HCT116 (cell line): Measurements from ENCODE around the gene HOMER2.

Experiments
- EZH2 ChIP-seq: fragments of 200-600 bp; sonication (generic); IDR thresholded peaks from 2 replicates; pipeline ENCODE4 v1.6.1; 2017; ENCODE audit warnings: antibody characterized with exemption, mixed run types
- POLR2A ChIP-seq: IDR thresholded peaks from 2 replicates; pipeline ENCODE4 v1.7.0; 2011; ENCODE audit warnings: borderline replicate concordance; ENCODE audit not compliant: insufficient read depth, insufficient read length; ENCODE audit errors: extremely low read depth
- TF ChIP-seq, protein P1 (sequence below), 3 experiments: fragments of 200-600 bp in 1 of 3; sonication (generic) in 1 of 3; IDR thresholded peaks in 2 of 3; conservative IDR thresholded peaks in 1 of 3; 2 replicates each; pipeline ENCODE4 v1.5.1; 2012 to 2017; ENCODE audit warnings: low read depth in 2 of 3, low read length in 2 of 3, antibody characterized with exemption in 1 of 3, borderline replicate concordance in 1 of 3, control low read depth in 1 of 3, mild to moderate bottlenecking in 1 of 3, mixed read lengths in 1 of 3, mixed run types in 1 of 3, moderate library complexity in 1 of 3; ENCODE audit not compliant: insufficient read depth in 1 of 3

DNA sequence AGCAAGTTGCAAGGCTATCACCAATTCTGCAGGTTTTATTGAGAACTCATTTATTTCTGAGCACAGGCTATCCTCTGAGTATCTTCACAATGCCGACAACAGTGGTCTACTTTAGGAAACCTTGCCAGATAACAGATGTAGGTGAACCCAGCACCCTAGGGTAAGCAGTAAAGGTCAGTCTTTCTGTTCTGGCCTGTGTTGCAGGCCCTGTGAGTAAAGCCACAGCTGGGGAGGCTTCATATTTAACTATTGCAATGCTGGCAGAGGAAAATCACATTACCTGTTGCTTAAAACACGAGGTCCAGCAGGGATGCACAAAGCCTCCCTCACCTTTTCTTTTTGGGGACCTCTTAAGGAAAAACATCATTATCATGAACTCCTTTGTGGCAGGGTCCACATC is 87.6 kb downstream of the HOMER2 start:
- TF ChIP-seq POLR2A: no peak
- TF ChIP-seq EZH2: no peak
- TF ChIP-seq, protein P1, sequence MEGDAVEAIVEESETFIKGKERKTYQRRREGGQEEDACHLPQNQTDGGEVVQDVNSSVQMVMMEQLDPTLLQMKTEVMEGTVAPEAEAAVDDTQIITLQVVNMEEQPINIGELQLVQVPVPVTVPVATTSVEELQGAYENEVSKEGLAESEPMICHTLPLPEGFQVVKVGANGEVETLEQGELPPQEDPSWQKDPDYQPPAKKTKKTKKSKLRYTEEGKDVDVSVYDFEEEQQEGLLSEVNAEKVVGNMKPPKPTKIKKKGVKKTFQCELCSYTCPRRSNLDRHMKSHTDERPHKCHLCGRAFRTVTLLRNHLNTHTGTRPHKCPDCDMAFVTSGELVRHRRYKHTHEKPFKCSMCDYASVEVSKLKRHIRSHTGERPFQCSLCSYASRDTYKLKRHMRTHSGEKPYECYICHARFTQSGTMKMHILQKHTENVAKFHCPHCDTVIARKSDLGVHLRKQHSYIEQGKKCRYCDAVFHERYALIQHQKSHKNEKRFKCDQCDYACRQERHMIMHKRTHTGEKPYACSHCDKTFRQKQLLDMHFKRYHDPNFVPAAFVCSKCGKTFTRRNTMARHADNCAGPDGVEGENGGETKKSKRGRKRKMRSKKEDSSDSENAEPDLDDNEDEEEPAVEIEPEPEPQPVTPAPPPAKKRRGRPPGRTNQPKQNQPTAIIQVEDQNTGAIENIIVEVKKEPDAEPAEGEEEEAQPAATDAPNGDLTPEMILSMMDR (IDR thresholded peaks at IDR 0.05 in 2 of 3, conservative IDR thresholded peaks at IDR 0.05 in 1 of 3; ENCODE audit: borderline replicate concordance in 1 of 3, insufficient read depth in 1 of 3, low read depth in 2 of 3, low read length in 2 of 3): no peak
